KMS-11 (cell line): ENCODE measurements around the gene DCXR.

Experiments
- H2AFZ ChIP-seq: fragments of 200-600 bp; sonication (generic); 2 replicates; pipeline ENCODE4 v1.6.1; 2016; ENCODE audit warnings: antibody characterized with exemption, mixed run types, low read depth
- H3K27ac ChIP-seq: fragments of 200-600 bp; sonication (generic); 2 replicates; pipeline ENCODE4 v1.6.1; 2016; ENCODE audit warnings: mild to moderate bottlenecking, mixed run types
- H3K27me3 ChIP-seq: fragments of 200-600 bp; sonication (generic); 2 replicates; pipeline ENCODE4 v1.6.1; 2017; ENCODE audit warnings: mild to moderate bottlenecking, low read depth, mixed run types, moderate library complexity; ENCODE audit not compliant: insufficient read depth
- H3K36me3 ChIP-seq: fragments of 200-600 bp; sonication (generic); 2 replicates; pipeline ENCODE4 v1.6.1; 2017; ENCODE audit warnings: mild to moderate bottlenecking, mixed run types; ENCODE audit not compliant: insufficient read depth
- H3K4me1 ChIP-seq: fragments of 200-600 bp; sonication (generic); 2 replicates; pipeline ENCODE4 v1.6.1; 2016; ENCODE audit warnings: mild to moderate bottlenecking, low read depth, mixed run types; ENCODE audit not compliant: poor library complexity, severe bottlenecking
- H3K4me2 ChIP-seq: fragments of 200-600 bp; sonication (generic); 2 replicates; pipeline ENCODE4 v1.7.0; 2016; ENCODE audit warnings: mild to moderate bottlenecking, mixed run types
- H3K4me3 ChIP-seq: fragments of 200-600 bp; sonication (generic); IDR thresholded peaks from 2 replicates; pipeline ENCODE4 v1.6.1; 2017; ENCODE audit warnings: low read depth, low read length, mixed read lengths; ENCODE audit not compliant: insufficient read depth
- H3K79me2 ChIP-seq: fragments of 200-600 bp; sonication (generic); 2 replicates; pipeline ENCODE4 v1.6.1; 2016; ENCODE audit warnings: low read depth, mixed run types; ENCODE audit not compliant: insufficient read depth
- H3K9ac ChIP-seq: fragments of 200-600 bp; sonication (generic); 2 replicates; pipeline ENCODE4 v1.6.1; 2016; ENCODE audit warnings: mild to moderate bottlenecking, mixed run types
- H4K20me1 ChIP-seq: fragments of 200-600 bp; sonication (generic); 2 replicates; pipeline ENCODE4 v1.6.1; 2016; ENCODE audit warnings: mild to moderate bottlenecking, mixed run types; ENCODE audit not compliant: insufficient read depth
- CTCF ChIP-seq: fragments of 200-600 bp; sonication (generic); conservative IDR thresholded peaks from 2 replicates; pipeline ENCODE4 v1.6.1; 2017; ENCODE audit warnings: low read depth, mild to moderate bottlenecking, antibody characterized with exemption, low read length, moderate library complexity, mixed read lengths

The DCXR gene

GRCh38 chr17:82034371-82035011 lies 3.0 kb downstream of the DCXR start:
- no peak for TF ChIP-seq CTCF
- Histone ChIP-seq H3K27me3 (no peaks in the 10 kb centered on the region), H3K4me1 (peaks cover 21% of the 10 kb centered on the region), H3K4me3 (no peak overlapping the region), H3K79me2 (no peaks in the 10 kb centered on the region; the same call in 1 of the 2 replicates), H3K4me2 (no peak overlapping the region), H2AFZ (no peak overlapping the region), H3K36me3 (no peaks in the 10 kb centered on the region), H3K27ac (no peak overlapping the region), H4K20me1 (no peaks in the 10 kb centered on the region), H3K9ac (no peak overlapping the region)

GRCh38 chr17:82033359-82034085 lies 4.0 kb downstream of the DCXR start:
- no peaks in the 10 kb centered on the region for H3K27me3 ChIP-seq
- no peak for TF ChIP-seq CTCF
- H4K20me1 ChIP-seq: no peaks in the 10 kb centered on the region
- peaks cover 21% of the 10 kb centered on the region for H3K4me1 ChIP-seq
- H3K9ac ChIP-seq: no peak overlapping the region
- no peak overlapping the region for H3K4me3 ChIP-seq
- no peaks in the 10 kb centered on the region; the same call in 1 of the 2 replicates for H3K79me2 ChIP-seq
- no peak overlapping the region for H2AFZ ChIP-seq
- no peaks in the 10 kb centered on the region for H3K36me3 ChIP-seq
- peak overlapping the region; percentile 92; the same call in 1 of the 2 replicates for H3K4me2 ChIP-seq
- H3K27ac ChIP-seq: no peak overlapping the region

GRCh38 chr17:82031885-82032627 lies 5.4 kb downstream of the DCXR start:
- no peak for TF ChIP-seq CTCF
- Histone ChIP-seq H2AFZ (peak overlapping the region; percentile 59), H4K20me1 (no peaks in the 10 kb centered on the region), H3K4me1 (peaks cover 15% of the 10 kb centered on the region), H3K27me3 (no peaks in the 10 kb centered on the region), H3K9ac (peak overlapping the region; percentile 77), H3K79me2 (no peaks in the 10 kb centered on the region; the same call in 1 of the 2 replicates), H3K27ac (peak overlapping the region; percentile 28; the same call in 1 of the 2 replicates), H3K4me2 (peak overlapping the region; percentile 92), H3K4me3 (no peak overlapping the region), H3K36me3 (no peaks in the 10 kb centered on the region)

GRCh38 chr17:82031303-82031884 lies 6.1 kb downstream of the DCXR start, which contains the start of gene RAC3:
RAC3 (plus strand) TSS chr17:82031678; CDS start chr17:82031762, 84 bp downstream.
- no peaks in the 10 kb centered on the region for H4K20me1 ChIP-seq
- H3K36me3 ChIP-seq: no peaks in the 10 kb centered on the region
- H3K27me3 ChIP-seq: no peaks in the 10 kb centered on the region
- peak within 1 kb of the TSS; percentile 59 for H3K27ac ChIP-seq
- H2AFZ ChIP-seq: peak within 1 kb of the TSS; percentile 75
- H3K79me2 ChIP-seq: no peaks in the 10 kb centered on the region
- H3K4me2 ChIP-seq: peak within 1 kb of the TSS; percentile 92
- H3K9ac ChIP-seq: peak within 1 kb of the TSS; percentile 77
- H3K4me3 ChIP-seq: no peak within 1 kb of the TSS
- H3K4me1 ChIP-seq: peaks cover 11% of the 10 kb centered on the region
- TF ChIP-seq CTCF: no peak
